H1 (cell line): Measurements from ENCODE around the gene FAM219A.

Source experiments
- ASH2L ChIP-seq: fragments of 200-600, 300-600 bp; sonication (generic); IDR thresholded peaks from one replicate; pipeline ENCODE4 v1.7.1; 2017; ENCODE audit warnings: low read length
- ATF3 ChIP-seq: IDR thresholded peaks from 2 replicates; pipeline ENCODE4 v1.6.1; 2011; ENCODE audit warnings: low read depth, mild to moderate bottlenecking, low read length; ENCODE audit not compliant: insufficient read depth
- CBX5 ChIP-seq: fragments of 300-800, 300-1000 bp; sonication (generic); IDR thresholded peaks from 2 replicates; pipeline ENCODE4 v1.7.1; 2016; ENCODE audit warnings: antibody characterized with exemption, low read length, low read depth
- EP300 ChIP-seq, 2 experiments: IDR thresholded peaks; 1 replicate in 1 of 2; 2 replicates in 1 of 2; pipeline ENCODE4 v1.6.1; 2011 to 2012; ENCODE audit warnings: low read depth in 2 of 2, low read length in 2 of 2, mild to moderate bottlenecking in 2 of 2, borderline replicate concordance in 1 of 2, inconsistent platforms in 1 of 2, moderate library complexity in 1 of 2
- FOSL1 ChIP-seq: IDR thresholded peaks from 2 replicates; pipeline ENCODE4 v1.6.1; 2011; ENCODE audit warnings: mild to moderate bottlenecking, low read depth, low read length, moderate library complexity; ENCODE audit not compliant: insufficient read depth
- KDM5A ChIP-seq: fragments of 200-600 bp; IDR thresholded peaks from 2 replicates; pipeline ENCODE4 v1.7.1; 2012; ENCODE audit warnings: mild to moderate bottlenecking, low read length, inconsistent platforms, mixed read lengths
- POLR2A ChIP-seq, 2 experiments: IDR thresholded peaks; 1 replicate in 1 of 2; 2 replicates in 1 of 2; pipeline ENCODE4 v1.6.1; 2011; ENCODE audit warnings: low read depth in 2 of 2, low read length in 2 of 2, mild to moderate bottlenecking in 2 of 2; ENCODE audit errors: control extremely low read depth in 1 of 2
- SIN3A ChIP-seq, 2 experiments: IDR thresholded peaks in 1 of 2; conservative IDR thresholded peaks in 1 of 2; 2 replicates each; pipeline ENCODE4 v1.6.1; 2011 to 2012; ENCODE audit warnings: low read length in 2 of 2, improper control_type of control experiment in 1 of 2, low read depth in 1 of 2, mild to moderate bottlenecking in 1 of 2
- ZNF274 ChIP-seq: IDR thresholded peaks from 2 replicates; pipeline ENCODE4 v1.7.0; 2012; ENCODE audit warnings: low read length, borderline replicate concordance; ENCODE audit errors: extremely low read depth
- TF ChIP-seq, protein P1 (sequence below), 3 experiments: IDR thresholded peaks; 1 replicate in 2 of 3; 2 replicates in 1 of 3; pipeline versions ENCODE4 v1.5.1 to v1.6.1; 2011; ENCODE audit warnings: low read length in 3 of 3, mild to moderate bottlenecking in 3 of 3, inconsistent platforms in 2 of 3, low read depth in 1 of 3, moderate library complexity in 1 of 3; ENCODE audit not compliant: insufficient read depth in 1 of 3; ENCODE audit errors: control extremely low read depth in 1 of 3
- TF ChIP-seq, protein P2 (sequence below): IDR thresholded peaks from 2 replicates; pipeline ENCODE4 v1.6.1; 2011; ENCODE audit warnings: low read length, improper control_type of control experiment

DNA sequence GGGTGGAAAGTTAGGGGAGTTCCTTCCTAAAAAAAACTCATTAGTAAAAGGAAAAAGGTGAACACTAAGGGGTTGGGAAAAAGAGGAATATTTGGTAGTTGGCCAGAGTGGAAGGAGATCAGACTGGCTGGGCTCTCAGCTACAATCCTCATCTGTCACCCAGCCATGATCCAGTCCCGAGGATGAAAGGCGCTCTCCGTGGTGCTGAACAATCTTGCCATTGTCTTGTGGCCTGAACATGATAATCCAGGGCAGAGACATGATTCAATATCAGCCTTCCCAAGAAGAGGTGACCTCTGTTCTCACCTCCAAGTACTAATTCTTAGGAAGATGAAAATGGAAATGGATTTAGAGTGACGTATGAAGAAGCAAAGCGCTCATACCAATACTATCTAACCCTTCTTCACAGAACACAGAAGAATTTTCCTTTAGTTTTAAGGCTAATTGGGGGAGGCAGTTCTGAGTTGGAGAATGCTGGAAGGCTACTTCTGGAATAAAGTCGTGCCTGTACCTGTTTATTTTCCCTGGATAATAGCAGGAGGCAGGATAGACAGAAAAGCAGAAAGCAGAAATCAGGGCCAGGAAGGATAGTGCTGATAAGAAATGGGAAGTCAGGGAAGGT, 45.0 kb downstream of the FAM219A start:
- TF ChIP-seq ASH2L (no peak), SIN3A (conservative IDR thresholded peaks at IDR 0.05 in 1 of 2, IDR thresholded peaks at IDR 0.05 in 1 of 2; ENCODE audit: low read depth in 1 of 2, low read length in 2 of 2) (peak; percentile 88 to 95; a peak in 2 of 4 replicates), FOSL1 (no peak), ZNF274 (no peak), KDM5A (no peak), POLR2A (IDR thresholded peaks at IDR 0.05; ENCODE audit: control extremely low read depth in 1 of 2, low read depth in 2 of 2, low read length in 2 of 2) (no peak), CBX5 (no peak), ATF3 (no peak), EP300 (IDR thresholded peaks at IDR 0.05; ENCODE audit: borderline replicate concordance in 1 of 2, low read depth in 2 of 2, low read length in 2 of 2) (no peak)
- TF ChIP-seq, protein P1, sequence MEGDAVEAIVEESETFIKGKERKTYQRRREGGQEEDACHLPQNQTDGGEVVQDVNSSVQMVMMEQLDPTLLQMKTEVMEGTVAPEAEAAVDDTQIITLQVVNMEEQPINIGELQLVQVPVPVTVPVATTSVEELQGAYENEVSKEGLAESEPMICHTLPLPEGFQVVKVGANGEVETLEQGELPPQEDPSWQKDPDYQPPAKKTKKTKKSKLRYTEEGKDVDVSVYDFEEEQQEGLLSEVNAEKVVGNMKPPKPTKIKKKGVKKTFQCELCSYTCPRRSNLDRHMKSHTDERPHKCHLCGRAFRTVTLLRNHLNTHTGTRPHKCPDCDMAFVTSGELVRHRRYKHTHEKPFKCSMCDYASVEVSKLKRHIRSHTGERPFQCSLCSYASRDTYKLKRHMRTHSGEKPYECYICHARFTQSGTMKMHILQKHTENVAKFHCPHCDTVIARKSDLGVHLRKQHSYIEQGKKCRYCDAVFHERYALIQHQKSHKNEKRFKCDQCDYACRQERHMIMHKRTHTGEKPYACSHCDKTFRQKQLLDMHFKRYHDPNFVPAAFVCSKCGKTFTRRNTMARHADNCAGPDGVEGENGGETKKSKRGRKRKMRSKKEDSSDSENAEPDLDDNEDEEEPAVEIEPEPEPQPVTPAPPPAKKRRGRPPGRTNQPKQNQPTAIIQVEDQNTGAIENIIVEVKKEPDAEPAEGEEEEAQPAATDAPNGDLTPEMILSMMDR (IDR thresholded peaks at IDR 0.05; ENCODE audit: control extremely low read depth in 1 of 3, insufficient read depth in 1 of 3, low read depth in 1 of 3, low read length in 3 of 3), result no peak
- TF ChIP-seq, protein P2, sequence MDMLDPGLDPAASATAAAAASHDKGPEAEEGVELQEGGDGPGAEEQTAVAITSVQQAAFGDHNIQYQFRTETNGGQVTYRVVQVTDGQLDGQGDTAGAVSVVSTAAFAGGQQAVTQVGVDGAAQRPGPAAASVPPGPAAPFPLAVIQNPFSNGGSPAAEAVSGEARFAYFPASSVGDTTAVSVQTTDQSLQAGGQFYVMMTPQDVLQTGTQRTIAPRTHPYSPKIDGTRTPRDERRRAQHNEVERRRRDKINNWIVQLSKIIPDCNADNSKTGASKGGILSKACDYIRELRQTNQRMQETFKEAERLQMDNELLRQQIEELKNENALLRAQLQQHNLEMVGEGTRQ, result no peak
